HG02678 (cell line): ENCODE data around the gene SH2D6.
"Not testable (repeated sequence)": the region's sequence is repeated elsewhere in the genome, so short reads cannot be mapped to it uniquely, and the experiment has no call there.

ENCODE experiments used
- ATAC-seq: cut with Tn5 transposase; IDR thresholded peaks from one replicate; pipeline ENCODE4 v1.9.1; 2021; ENCODE audit warnings: mild to moderate bottlenecking, moderate library complexity; ENCODE audit not compliant: unreplicated experiment

Gene SH2D6

GRCh38 chr2:85418132-85419008 is at the start of gene SH2D6:
TSS of gene SH2D6 (plus strand) at chr2:85418714. CDS start at chr2:85429466, 10,752 bp downstream.
- peak; percentile 85 for ATAC-seq

DNA sequence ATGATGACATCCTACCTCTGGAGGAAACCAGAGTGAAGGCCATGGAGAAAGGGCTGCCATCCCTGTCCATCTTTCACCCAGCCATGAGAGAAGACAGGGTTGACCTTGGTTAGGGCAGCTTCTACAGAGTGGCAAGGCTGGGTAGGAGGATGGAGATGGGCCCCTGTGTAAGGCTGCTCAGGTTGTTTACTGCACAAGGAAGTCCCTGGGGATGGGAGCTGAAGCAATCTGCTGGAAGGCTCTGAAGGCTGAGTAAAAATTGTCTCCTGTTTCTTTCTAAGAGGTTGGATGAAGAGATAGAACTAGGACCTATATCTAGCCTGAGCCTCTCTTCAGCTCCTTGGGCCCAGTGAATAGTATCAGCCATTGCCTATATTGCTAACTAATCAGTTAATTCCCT is 49.6 kb upstream of the SH2D6 start:
- ATAC-seq: no peak

DNA sequence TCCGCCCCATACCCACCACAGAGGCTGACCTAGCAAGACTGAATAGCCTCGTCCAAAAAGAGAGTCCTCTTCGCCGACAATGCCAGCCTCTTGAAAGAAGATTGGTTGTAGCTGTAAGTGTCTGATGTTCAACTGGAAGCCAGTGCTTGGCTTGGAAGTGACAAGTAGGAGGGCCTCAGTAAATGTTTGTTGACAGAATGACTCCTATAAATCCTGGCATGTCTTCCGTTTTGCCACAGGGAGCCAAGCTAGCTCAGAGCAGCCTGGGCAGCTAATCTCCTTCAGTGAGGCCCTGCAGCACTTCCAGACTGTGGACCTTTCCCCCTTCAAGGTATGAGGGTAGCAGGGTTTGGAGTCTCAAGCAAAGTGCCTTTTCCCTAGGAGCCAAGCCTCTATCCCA is 49.0 kb upstream of the SH2D6 start:
- no peak for ATAC-seq

- no peak for ATAC-seq
These were observed 47.5 kb upstream of the SH2D6 start for GRCh38 chr2:85371045-85371444.

DNA sequence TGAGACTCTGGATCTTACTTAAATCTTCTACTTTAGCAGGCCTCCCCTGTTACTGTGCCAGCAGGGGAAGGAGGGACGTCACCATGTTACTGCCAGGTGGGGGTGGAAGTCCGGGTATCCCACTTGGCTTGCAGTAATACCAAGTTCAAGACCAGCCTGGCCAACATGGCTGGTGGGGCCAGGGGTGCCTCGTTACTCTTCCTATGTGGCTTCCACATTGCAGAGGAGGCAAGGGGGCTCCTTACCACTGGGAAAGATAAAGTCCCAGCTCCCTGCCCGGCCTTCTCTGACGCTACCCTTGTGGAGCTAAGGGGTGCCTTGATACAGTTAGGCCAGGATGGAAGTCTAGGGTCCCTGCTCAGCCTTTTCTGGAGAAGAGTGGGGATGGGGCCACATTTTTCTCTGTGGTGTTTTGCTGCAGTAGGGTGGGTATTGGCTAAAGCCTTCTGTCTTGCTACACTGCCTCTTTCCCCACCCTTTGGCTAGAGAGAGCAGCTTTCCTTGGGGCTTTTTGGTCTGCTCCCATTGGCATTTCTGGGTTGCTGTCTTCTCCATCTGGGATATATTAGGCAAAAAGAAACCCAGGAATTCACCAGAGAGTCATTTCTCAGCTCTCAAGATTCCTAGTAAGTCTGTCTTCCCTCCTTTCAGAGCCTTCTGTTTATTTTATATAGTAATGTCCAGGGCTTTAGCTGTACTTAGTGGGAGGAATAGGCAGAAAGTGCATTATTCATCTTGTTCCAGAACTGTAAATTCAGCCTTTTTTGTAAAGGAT is 42.0 kb upstream of the SH2D6 start:
- ATAC-seq: no peak

GRCh38 chr2:85377083-85377482 is 41.4 kb upstream of the SH2D6 start:
- no peak for ATAC-seq

DNA sequence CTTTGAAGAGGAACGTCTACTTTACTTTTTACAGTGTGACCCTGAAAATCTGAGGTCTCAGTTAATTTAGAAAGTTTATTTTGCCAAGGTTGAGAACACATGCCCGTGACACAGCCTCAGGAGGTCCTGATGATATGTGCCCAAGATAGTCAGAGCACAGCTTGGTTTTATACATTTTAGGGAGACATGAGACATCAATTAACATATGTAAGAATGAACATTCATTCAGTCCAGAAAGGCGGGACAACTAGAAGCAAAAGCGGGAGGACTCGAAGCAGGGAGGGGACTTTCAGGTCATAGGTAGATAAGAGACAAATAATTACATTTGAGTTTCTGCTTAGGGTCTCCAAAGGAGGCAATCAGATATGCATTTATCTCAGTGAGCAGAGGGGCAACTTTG is 40.3 kb upstream of the SH2D6 start:
- no peak for ATAC-seq

DNA sequence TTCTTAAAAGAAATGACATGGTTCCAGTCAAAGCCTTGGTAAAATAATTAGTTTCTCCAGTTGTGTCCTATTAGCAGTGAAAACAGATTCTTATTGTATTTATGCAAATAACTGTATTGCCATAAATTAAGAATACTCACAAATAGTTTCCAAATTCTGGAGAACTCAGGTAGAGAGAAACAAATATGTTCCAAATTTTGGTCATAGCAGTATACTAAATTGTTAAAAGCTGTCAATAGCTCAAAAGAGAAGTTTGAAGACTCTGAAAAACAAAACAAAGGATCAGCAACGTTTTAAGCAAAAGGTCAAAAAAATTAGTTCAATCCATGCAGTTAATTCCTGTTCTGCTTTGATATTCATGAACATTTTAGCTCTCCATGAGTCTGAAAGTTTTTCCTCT is 38.5 kb upstream of the SH2D6 start:
- no peak for ATAC-seq

DNA sequence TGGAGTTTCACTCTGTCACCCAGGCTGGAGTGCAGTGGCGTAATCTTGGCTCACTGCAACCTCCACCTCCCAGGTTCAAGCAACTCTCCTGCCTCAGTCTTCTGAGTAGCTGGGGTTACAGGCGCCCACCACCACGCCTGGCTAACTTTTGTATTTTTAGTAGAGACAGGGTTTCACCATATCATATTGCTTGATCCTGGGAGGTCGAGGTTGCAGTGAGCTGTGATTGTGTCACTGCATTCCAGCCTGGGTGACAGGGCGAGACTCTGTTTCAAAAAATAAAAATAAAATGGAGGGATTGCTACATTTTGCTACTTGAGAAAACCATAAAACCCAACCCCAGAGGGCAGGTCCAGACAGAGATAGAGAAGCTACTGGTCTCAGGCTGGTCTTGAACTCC is 35.4 kb upstream of the SH2D6 start:
- not testable (repeated sequence) for ATAC-seq

DNA sequence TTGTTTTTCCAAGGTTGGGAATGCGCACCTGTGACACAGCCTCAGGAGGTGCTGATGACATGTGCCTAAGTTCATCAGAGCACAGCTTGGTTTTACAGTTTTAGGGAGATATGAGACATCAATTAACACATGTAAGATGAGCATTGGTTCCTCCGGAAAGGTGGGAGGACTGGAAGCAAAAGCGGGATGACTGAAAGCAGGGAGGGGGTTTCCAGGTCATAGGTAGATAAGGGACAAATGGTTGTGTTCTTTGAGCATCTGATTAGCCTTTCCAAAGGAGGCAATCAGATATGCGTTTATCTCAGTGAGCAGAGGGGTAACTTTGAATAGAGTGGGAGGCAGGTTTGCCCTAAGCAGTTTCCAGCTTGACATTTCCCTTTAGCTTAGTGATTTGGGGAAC is 34.7 kb upstream of the SH2D6 start:
- ATAC-seq: no peak

GRCh38 chr2:85385746-85386145 is 32.8 kb upstream of the SH2D6 start:
- no peak for ATAC-seq

GRCh38 chr2:85387754-85388153 is 30.8 kb upstream of the SH2D6 start:
- ATAC-seq: no peak

DNA sequence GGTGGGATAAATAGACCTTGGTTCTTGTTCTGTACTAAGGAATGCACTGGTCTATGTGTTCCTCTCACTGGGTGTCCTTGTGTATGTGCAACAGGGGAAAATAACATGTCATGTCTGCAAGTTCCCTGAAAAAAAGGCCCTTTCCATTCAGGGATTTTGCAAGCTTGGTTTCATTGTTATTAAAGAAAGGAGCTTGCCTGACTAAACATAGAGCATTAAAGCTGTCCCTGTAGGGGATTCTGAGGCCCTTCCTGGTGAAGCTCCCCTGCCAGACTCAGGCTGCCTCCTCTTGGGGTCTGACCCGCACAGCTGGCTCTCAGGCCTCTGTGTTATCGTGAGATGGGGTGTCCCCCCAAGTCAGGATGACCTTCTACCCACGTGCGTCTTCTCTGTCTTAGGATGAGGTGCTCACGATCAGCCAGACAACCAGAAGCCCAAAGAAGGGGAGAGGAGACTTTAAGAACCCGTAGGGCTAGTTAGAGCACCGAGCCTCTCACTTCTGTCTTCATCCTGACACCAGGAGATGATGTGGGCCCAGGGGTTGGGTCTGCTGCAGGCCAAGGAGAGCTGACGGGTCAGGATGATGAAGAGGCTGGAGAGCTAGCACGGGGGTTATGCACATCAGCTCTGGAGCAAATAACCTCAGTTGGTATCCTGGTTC is 29.5 kb upstream of the SH2D6 start:
- no peak for ATAC-seq

DNA sequence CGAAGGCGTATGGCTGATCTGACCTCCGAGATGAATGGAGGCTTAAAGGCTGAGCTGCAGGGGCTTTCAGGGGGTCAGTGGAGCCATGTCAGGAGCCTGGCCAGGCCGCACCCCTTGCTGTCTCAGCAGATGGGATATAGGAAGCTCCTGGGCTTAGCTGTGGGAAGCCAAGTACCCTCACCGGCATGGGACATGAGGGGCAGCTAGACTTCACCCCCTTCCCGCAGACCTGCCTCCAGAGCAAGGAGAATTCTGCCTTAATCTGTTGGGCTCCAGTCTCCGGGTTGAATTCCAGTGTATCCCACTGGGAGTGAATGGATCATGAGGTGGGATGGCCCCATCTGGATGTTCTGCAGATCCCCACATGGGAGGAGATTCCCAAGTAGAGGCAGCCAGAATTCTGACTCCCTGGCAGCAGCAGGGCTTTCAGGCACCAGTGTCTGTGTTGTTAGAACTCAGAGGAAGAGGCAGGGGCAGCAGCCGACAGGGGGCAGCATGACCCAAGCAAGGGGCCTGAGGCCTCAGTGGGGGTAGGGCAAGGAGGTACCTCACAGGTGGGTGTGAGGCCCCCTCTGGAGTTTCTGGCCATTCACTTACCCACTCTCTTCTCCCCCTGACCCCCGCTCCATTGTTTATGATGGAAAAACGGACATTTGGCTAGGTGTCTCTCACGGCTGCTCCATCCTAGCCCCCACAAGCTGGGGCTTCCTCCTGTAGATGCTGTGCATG is 27.4 kb upstream of the SH2D6 start:
- ATAC-seq: no peak

GRCh38 chr2:85393836-85394235 is 24.7 kb upstream of the SH2D6 start:
- no peak for ATAC-seq

- no peak for ATAC-seq
These were observed 24.2 kb upstream of the SH2D6 start for GRCh38 chr2:85394261-85394681.

DNA sequence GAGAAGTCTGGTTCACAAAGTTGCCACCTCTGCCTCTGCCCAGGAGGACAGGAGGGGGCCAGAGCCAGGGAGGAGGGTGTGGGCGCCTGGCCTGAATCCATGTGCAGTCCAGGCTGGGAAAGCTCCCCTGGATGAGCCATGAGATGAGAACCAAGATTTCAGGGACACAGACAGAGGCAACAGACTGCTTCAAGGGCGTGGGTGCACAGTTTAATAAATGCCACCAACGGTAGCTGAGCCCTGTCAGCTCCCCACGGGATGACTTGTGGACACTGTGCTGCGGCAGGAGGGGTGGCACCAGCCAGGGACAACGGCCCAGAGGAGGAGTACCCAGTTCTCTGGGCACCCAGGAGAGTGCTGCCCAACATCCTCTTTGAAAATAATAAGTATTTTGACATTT is 23.5 kb upstream of the SH2D6 start:
- ATAC-seq: no peak

- no peak for ATAC-seq
These were observed 22.5 kb upstream of the SH2D6 start for GRCh38 chr2:85395912-85396475.

DNA sequence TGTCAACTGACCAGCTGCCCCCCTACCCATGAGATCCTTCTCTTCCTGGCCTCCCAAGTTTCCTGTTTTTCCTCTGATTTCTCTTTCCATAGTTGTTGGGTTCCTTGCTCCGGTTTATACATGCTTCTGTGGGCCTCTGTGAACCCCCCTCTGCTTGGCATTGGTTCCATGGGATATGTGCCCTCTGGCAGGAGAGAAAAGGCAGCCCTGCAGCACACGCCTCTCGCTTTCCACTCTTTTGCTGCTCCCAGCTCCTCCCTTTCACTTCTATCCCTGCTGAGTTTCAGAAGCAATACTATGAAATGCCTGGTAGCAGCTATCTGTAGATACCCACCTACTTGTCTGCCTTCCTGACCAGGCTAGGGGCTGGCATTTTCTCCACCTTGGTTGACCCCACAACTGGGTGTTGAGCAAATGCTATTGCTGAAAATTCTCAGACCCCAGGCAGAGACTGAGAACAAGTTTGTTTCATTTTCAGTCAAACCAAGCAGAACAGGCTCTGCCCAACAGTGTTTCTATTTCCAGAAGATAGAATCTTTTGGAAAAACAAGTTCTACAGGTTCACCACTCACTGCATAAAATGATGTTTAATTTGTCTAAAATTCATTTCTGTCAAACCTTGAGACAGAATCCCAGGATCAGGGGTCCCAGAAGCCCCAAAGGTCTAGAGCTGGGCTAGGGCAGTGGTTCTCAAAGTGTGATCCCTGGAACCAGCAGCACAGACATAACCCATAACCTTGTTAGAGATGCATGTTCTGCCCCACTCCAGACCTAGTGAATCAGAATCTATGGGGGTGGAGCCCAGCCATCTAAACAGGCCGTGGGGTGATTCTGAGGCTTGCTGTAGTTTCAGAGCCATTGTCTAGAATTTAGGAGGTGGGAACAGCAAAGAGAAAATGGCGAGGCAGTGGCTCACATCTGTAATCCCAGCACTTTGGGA is 21.7 kb upstream of the SH2D6 start:
- ATAC-seq: no peak
